GM12892 (cell line): ENCODE measurements around the gene RTKN.

ENCODE experiments used
- POLR2A ChIP-seq: IDR thresholded peaks from 2 replicates; pipeline ENCODE4 v1.6.1; 2011; ENCODE audit warnings: low read depth, low read length, control low read depth
- POLR2AphosphoS5 ChIP-seq: IDR thresholded peaks from 2 replicates; pipeline ENCODE4 v1.6.1; 2011; ENCODE audit warnings: low read depth, low read length, control low read depth
- TAF1 ChIP-seq: IDR thresholded peaks from 2 replicates; pipeline ENCODE4 v1.6.1; 2011; ENCODE audit warnings: low read depth, mild to moderate bottlenecking, control low read depth, low read length, borderline replicate concordance

GRCh38 chr2:74379851-74380789 is 61.6 kb downstream of the RTKN start, which contains the start of gene DCTN1:
- TF ChIP-seq POLR2AphosphoS5 (no peak), POLR2A (no peak), TAF1 (no peak)
